Measurements from ENCODE around the gene TMEM248.
"Not testable (repeated sequence)": the region's sequence is repeated elsewhere in the genome, so short reads cannot be mapped to it uniquely, and the experiment has no call there.

The TMEM248 gene

GRCh38 chr7:66908598-66908997 lies 12.4 kb upstream of the TMEM248 start:
- not testable (repeated sequence) for DNase-seq (ENCODE audit: low read depth)

GRCh38 chr7:66910789-66911188 lies 10.2 kb upstream of the TMEM248 start:
- no peak for DNase-seq (ENCODE audit: low read depth)

GRCh38 chr7:66911191-66911590 lies 9.8 kb upstream of the TMEM248 start:
- not testable (repeated sequence) for DNase-seq (ENCODE audit: low read depth)

- no peak for DNase-seq (ENCODE audit: low read depth)
These were observed 8.8 kb upstream of the TMEM248 start for GRCh38 chr7:66912195-66912594.

GRCh38 chr7:66913118-66914037 lies 7.6 kb upstream of the TMEM248 start:
- DNase-seq (ENCODE audit: low read depth) = no peak

GRCh38 chr7:66917904-66918303 lies 3.1 kb upstream of the TMEM248 start:
- not testable (repeated sequence) for DNase-seq (ENCODE audit: low read depth)

GRCh38 chr7:66919304-66919703 lies 1.7 kb upstream of the TMEM248 start:
- DNase-seq (ENCODE audit: low read depth) = no peak

GRCh38 chr7:66919704-66920103 lies 1.3 kb upstream of the TMEM248 start:
- DNase-seq (ENCODE audit: low read depth) = no peak

GRCh38 chr7:66920256-66920655 lies 769 bp upstream of the TMEM248 start:
- no peak for DNase-seq (ENCODE audit: low read depth)

GRCh38 chr7:66921396-66921917 lies 432 bp downstream of the TMEM248 start:
- DNase-seq (ENCODE audit: low read depth) = no peak

- no peak for DNase-seq (ENCODE audit: low read depth)
These were observed 977 bp downstream of the TMEM248 start for GRCh38 chr7:66921918-66922486.

- DNase-seq (ENCODE audit: low read depth) = no peak
These were observed 4.2 kb downstream of the TMEM248 start for GRCh38 chr7:66925255-66925654.

- DNase-seq (ENCODE audit: low read depth) = no peak
These were observed 6.4 kb downstream of the TMEM248 start for GRCh38 chr7:66927348-66927948.

- DNase-seq (ENCODE audit: low read depth) = no peak
These were observed 7.4 kb downstream of the TMEM248 start for GRCh38 chr7:66928388-66928787.

- DNase-seq (ENCODE audit: low read depth) = no peak
These were observed 8.1 kb downstream of the TMEM248 start for GRCh38 chr7:66929165-66929564.

GRCh38 chr7:66929935-66930334 lies 8.9 kb downstream of the TMEM248 start:
- no peak for DNase-seq (ENCODE audit: low read depth)

- no peak for DNase-seq (ENCODE audit: low read depth)
These were observed 9.3 kb downstream of the TMEM248 start for GRCh38 chr7:66930341-66930740.

- DNase-seq (ENCODE audit: low read depth) = no peak
These were observed 12.4 kb downstream of the TMEM248 start for GRCh38 chr7:66933469-66933868.

GRCh38 chr7:66937940-66938339 lies 16.9 kb downstream of the TMEM248 start:
- DNase-seq (ENCODE audit: low read depth) = no peak

- no peak for DNase-seq (ENCODE audit: low read depth)
These were observed 18.3 kb downstream of the TMEM248 start for GRCh38 chr7:66939325-66939724.

GRCh38 chr7:66946545-66946944 lies 25.5 kb downstream of the TMEM248 start:
- no peak for DNase-seq (ENCODE audit: low read depth)

GRCh38 chr7:66948480-66949109 lies 27.6 kb downstream of the TMEM248 start:
- no peak for DNase-seq (ENCODE audit: low read depth)

Data from stimulated activated CD8-positive, alpha-beta memory T cell treated with anti-CD3 and anti-CD28 coated beads, Interleukin-15, amount 100 ng/mL, for 24 hours (primary cell).